ENCODE data around the gene ZBTB25.
A peak's percentile ranks its signal among the peaks of the same experiment; 100 is the strongest.

ZBTB25 gene

DNA sequence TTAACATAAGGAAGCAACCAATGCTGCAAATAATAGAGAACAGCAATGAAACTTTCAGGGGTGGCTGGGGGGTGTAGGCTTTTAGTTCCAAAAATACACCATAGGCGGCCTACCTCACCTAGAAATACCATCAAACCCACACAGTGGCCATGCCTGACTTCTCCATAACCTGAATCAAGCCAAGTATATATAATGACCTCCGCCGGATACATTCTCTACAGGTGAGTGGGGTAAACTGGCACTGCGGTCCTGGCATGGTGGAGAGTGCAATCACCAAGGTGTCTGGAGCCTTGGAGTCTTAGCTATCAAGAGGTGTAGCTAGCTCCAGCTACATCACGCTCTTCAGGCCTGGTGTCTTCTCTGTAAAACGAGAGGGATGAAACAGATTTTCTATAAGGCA, 1.2 kb downstream of the ZBTB25 start:
- H3K27ac ChIP-seq (ENCODE audit: low read depth, low read length, poor library complexity, severe bottlenecking): peak overlapping the region; percentile 96
- TF ChIP-seq, protein P1, sequence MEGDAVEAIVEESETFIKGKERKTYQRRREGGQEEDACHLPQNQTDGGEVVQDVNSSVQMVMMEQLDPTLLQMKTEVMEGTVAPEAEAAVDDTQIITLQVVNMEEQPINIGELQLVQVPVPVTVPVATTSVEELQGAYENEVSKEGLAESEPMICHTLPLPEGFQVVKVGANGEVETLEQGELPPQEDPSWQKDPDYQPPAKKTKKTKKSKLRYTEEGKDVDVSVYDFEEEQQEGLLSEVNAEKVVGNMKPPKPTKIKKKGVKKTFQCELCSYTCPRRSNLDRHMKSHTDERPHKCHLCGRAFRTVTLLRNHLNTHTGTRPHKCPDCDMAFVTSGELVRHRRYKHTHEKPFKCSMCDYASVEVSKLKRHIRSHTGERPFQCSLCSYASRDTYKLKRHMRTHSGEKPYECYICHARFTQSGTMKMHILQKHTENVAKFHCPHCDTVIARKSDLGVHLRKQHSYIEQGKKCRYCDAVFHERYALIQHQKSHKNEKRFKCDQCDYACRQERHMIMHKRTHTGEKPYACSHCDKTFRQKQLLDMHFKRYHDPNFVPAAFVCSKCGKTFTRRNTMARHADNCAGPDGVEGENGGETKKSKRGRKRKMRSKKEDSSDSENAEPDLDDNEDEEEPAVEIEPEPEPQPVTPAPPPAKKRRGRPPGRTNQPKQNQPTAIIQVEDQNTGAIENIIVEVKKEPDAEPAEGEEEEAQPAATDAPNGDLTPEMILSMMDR (IDR thresholded peaks at IDR 0.05; ENCODE audit: low read length): peak; percentile 12; the same call in 1 of the 2 replicates
- no peak for TF ChIP-seq EZH2 (IDR thresholded peaks at IDR 0.05; ENCODE audit: borderline replicate concordance, low read length)

DNA sequence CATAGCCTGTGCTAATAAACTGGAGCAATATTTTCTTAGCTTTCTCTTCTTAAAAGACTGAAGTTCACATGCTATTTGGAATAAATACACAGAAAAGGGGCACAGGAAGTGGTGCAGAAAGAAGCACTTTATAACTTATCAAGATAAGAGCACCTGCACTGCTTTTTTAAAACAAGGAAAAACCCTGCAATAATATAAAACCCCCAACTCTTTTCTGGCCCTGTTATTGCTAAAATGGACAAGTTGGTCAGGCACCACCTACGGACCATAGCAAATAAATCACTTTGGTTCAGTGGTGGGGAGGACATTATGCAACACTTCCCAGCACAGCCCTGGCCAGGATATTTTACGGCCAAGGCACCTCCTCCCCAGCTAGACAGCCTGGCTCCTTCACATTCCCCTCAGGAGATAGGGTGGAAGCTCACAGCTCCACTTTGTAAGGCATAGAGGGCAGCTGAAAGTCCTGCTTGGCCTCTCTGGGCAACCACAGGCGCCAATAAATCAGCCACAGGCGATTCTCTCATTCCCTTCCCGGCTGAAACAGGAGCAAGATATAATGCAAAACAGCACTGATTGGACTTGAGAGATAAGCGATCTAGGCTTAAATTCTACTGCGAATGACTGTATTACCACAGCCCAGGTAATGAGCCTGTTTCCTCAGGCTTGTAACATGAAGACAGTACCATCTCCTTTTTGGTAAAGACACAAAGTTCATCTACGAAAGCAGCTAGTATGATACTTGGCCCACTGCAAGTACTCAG, 2.0 kb downstream of the ZBTB25 start:
- H3K9me3 ChIP-seq (ENCODE audit: low read length): no peaks in the 10 kb centered on the region
- no peak overlapping the region for H2AFZ ChIP-seq (ENCODE audit: low read length)
- peaks cover 65% of the 10 kb centered on the region for H3K79me2 ChIP-seq (ENCODE audit: insufficient read depth, low read length)
- TF ChIP-seq EZH2 (IDR thresholded peaks at IDR 0.05; ENCODE audit: borderline replicate concordance, low read length): no peak
- TF ChIP-seq, protein P1 (IDR thresholded peaks at IDR 0.05; ENCODE audit: low read length): no peak
- peak overlapping the region; percentile 96 for H3K27ac ChIP-seq (ENCODE audit: low read depth, low read length, poor library complexity, severe bottlenecking)
- H3K4me2 ChIP-seq (ENCODE audit: low read length): peak overlapping the region; percentile 75
- H3K9ac ChIP-seq (ENCODE audit: low read length): peak overlapping the region; percentile 95
- H3K27me3 ChIP-seq (ENCODE audit: insufficient read depth, low read length): no peaks in the 10 kb centered on the region
- peaks cover 18% of the 10 kb centered on the region; the same call in 1 of the 2 replicates for H3K36me3 ChIP-seq (ENCODE audit: insufficient read depth, low read length)
- no peaks in the 10 kb centered on the region for H3K9me2 ChIP-seq (ENCODE audit: low read depth, low read length)
- no peaks in the 10 kb centered on the region for H3F3A ChIP-seq (ENCODE audit: insufficient read depth, low read length)
- peaks cover 43% of the 10 kb centered on the region for H3K4me1 ChIP-seq (ENCODE audit: insufficient read depth, low read length, severe bottlenecking)
- H3K4me3 ChIP-seq (ENCODE audit: low read depth, low read length, poor library complexity, severe bottlenecking): peak overlapping the region; percentile 86
- H4K20me1 ChIP-seq (ENCODE audit: insufficient read depth, low read length): no peaks in the 10 kb centered on the region

More for the DNA sequence above, 1.2 kb downstream of the ZBTB25 start:
- Histone ChIP-seq H3K4me3 (ENCODE audit: low read depth, low read length, poor library complexity, severe bottlenecking) (peak overlapping the region; percentile 86), H3K27me3 (ENCODE audit: insufficient read depth, low read length) (no peaks in the 10 kb centered on the region), H3K79me2 (ENCODE audit: insufficient read depth, low read length) (peaks cover 65% of the 10 kb centered on the region), H3F3A (ENCODE audit: insufficient read depth, low read length) (no peaks in the 10 kb centered on the region), H2AFZ (ENCODE audit: low read length) (no peak overlapping the region), H3K4me2 (ENCODE audit: low read length) (peak overlapping the region; percentile 75), H4K20me1 (ENCODE audit: insufficient read depth, low read length) (no peaks in the 10 kb centered on the region), H3K9ac (ENCODE audit: low read length) (peak overlapping the region; percentile 95), H3K9me2 (ENCODE audit: low read depth, low read length) (no peaks in the 10 kb centered on the region), H3K36me3 (ENCODE audit: insufficient read depth, low read length) (peaks cover 12% of the 10 kb centered on the region; the same call in 1 of the 2 replicates), H3K9me3 (ENCODE audit: low read length) (no peaks in the 10 kb centered on the region), H3K4me1 (ENCODE audit: insufficient read depth, low read length, severe bottlenecking) (peaks cover 51% of the 10 kb centered on the region)

DNA sequence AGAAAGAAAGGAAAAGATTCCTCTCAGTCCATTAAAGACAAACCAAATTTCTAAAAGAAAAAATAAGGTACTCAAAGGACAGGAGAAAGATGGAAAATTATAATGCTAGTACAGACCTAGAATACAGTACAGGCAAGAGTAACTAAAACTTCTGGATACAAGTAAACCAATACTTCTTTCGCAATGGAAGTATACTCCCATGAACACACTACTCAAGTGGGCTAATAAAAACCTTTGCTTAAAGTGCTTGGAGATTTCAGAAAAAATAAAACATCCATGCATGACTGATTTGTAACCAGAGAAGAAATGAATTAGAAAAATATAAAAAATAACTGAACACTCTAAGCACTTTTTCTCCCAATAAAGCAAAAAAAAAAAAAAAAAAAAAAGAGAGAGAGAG, 3.5 kb downstream of the ZBTB25 start:
- Histone ChIP-seq H3K27me3 (ENCODE audit: insufficient read depth, low read length) (no peaks in the 10 kb centered on the region), H3K4me3 (ENCODE audit: low read depth, low read length, poor library complexity, severe bottlenecking) (no peak overlapping the region), H3K4me2 (ENCODE audit: low read length) (no peak overlapping the region; the same call in 1 of the 2 replicates), H3K9ac (ENCODE audit: low read length) (no peak overlapping the region; the same call in 1 of the 2 replicates), H3K9me2 (ENCODE audit: low read depth, low read length) (no peaks in the 10 kb centered on the region), H3K9me3 (ENCODE audit: low read length) (no peaks in the 10 kb centered on the region), H2AFZ (ENCODE audit: low read length) (no peak overlapping the region), H3K4me1 (ENCODE audit: insufficient read depth, low read length, severe bottlenecking) (peaks cover 34% of the 10 kb centered on the region), H4K20me1 (ENCODE audit: insufficient read depth, low read length) (no peaks in the 10 kb centered on the region), H3K36me3 (ENCODE audit: insufficient read depth, low read length) (peaks cover 23% of the 10 kb centered on the region), H3F3A (ENCODE audit: insufficient read depth, low read length) (no peaks in the 10 kb centered on the region), H3K27ac (ENCODE audit: low read depth, low read length, poor library complexity, severe bottlenecking) (no peak overlapping the region), H3K79me2 (ENCODE audit: insufficient read depth, low read length) (peaks cover 51% of the 10 kb centered on the region)
- TF ChIP-seq, protein P1 (IDR thresholded peaks at IDR 0.05; ENCODE audit: low read length): no peak
- TF ChIP-seq EZH2 (IDR thresholded peaks at IDR 0.05; ENCODE audit: borderline replicate concordance, low read length): no peak

Data from OCI-LY1 (cell line).